ENCODE data around the gene C15orf62. TPM values are rescaled to one million over a fixed set of nuclear protein-coding genes. Genes with fewer than 3 reads are reported as not detected.

C15orf62 gene
- total RNA-seq, 1 experiment from 2014 or later, result 0.72 TPM

DNA sequence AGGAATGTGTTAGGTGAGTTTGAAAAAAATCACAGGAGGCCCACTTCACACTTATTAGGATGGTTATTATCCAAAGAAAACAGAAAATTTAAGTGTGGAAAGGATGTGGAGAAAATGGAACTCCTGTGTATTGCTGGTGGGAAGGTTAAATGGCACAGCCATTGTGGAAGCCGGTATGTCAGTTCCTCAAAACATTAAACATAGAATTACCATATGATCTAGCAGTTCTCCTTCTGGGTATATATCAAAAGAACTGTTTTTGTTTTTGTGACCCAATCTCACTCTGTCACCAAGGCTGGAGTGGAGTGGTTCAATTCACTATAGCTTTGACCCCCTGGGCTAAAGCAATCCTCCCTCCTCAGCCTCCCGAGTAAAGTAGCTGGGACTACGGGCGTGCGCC lies 26.7 kb downstream of the C15orf62 start (continued):
- TF ChIP-seq, protein P1, sequence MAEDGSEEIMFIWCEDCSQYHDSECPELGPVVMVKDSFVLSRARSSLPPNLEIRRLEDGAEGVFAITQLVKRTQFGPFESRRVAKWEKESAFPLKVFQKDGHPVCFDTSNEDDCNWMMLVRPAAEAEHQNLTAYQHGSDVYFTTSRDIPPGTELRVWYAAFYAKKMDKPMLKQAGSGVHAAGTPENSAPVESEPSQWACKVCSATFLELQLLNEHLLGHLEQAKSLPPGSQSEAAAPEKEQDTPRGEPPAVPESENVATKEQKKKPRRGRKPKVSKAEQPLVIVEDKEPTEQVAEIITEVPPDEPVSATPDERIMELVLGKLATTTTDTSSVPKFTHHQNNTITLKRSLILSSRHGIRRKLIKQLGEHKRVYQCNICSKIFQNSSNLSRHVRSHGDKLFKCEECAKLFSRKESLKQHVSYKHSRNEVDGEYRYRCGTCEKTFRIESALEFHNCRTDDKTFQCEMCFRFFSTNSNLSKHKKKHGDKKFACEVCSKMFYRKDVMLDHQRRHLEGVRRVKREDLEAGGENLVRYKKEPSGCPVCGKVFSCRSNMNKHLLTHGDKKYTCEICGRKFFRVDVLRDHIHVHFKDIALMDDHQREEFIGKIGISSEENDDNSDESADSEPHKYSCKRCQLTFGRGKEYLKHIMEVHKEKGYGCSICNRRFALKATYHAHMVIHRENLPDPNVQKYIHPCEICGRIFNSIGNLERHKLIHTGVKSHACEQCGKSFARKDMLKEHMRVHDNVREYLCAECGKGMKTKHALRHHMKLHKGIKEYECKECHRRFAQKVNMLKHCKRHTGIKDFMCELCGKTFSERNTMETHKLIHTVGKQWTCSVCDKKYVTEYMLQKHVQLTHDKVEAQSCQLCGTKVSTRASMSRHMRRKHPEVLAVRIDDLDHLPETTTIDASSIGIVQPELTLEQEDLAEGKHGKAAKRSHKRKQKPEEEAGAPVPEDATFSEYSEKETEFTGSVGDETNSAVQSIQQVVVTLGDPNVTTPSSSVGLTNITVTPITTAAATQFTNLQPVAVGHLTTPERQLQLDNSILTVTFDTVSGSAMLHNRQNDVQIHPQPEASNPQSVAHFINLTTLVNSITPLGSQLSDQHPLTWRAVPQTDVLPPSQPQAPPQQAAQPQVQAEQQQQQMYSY (CRISPR knock-in tag; IDR thresholded peaks at IDR 0.05), result no peak
- TF ChIP-seq, protein P2, sequence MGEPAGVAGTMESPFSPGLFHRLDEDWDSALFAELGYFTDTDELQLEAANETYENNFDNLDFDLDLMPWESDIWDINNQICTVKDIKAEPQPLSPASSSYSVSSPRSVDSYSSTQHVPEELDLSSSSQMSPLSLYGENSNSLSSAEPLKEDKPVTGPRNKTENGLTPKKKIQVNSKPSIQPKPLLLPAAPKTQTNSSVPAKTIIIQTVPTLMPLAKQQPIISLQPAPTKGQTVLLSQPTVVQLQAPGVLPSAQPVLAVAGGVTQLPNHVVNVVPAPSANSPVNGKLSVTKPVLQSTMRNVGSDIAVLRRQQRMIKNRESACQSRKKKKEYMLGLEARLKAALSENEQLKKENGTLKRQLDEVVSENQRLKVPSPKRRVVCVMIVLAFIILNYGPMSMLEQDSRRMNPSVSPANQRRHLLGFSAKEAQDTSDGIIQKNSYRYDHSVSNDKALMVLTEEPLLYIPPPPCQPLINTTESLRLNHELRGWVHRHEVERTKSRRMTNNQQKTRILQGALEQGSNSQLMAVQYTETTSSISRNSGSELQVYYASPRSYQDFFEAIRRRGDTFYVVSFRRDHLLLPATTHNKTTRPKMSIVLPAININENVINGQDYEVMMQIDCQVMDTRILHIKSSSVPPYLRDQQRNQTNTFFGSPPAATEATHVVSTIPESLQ (CRISPR knock-in tag; IDR thresholded peaks at IDR 0.05), result no peak
- no peak for TF ChIP-seq RORB (CRISPR knock-in tag; IDR thresholded peaks at IDR 0.05)
- no peak for TF ChIP-seq GRHL2 (CRISPR knock-in tag; IDR thresholded peaks at IDR 0.05; ENCODE audit: insufficient replicate concordance, severe bottlenecking)
- no peak for TF ChIP-seq SOX15 (CRISPR knock-in tag; IDR thresholded peaks at IDR 0.05)
- TF ChIP-seq MXD4 (CRISPR knock-in tag; IDR thresholded peaks at IDR 0.05; ENCODE audit: borderline replicate concordance), result no peak
- TF ChIP-seq, protein P3, sequence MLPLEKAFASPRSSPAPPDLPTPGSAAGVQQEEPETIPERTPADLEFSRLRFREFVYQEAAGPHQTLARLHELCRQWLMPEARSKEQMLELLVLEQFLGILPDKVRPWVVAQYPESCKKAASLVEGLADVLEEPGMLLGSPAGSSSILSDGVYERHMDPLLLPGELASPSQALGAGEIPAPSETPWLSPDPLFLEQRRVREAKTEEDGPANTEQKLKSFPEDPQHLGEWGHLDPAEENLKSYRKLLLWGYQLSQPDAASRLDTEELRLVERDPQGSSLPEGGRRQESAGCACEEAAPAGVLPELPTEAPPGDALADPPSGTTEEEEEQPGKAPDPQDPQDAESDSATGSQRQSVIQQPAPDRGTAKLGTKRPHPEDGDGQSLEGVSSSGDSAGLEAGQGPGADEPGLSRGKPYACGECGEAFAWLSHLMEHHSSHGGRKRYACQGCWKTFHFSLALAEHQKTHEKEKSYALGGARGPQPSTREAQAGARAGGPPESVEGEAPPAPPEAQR (CRISPR knock-in tag; IDR thresholded peaks at IDR 0.05), result no peak
- no peak for TF ChIP-seq ZNF671 (CRISPR knock-in tag; IDR thresholded peaks at IDR 0.05)
- no peak for TF ChIP-seq PREB (CRISPR knock-in tag; IDR thresholded peaks at IDR 0.05; ENCODE audit: borderline replicate concordance)
- no peak for TF ChIP-seq ATF2 (CRISPR knock-in tag; IDR thresholded peaks at IDR 0.05; ENCODE audit: borderline replicate concordance, low read depth)

GRCh38 chr15:40799523-40799922 lies 29.7 kb downstream of the C15orf62 start:
- Mint-ChIP-seq H3K27me3 (ENCODE audit: low read depth) (no peaks in the 10 kb centered on the region), H3K4me3 (no peak overlapping the region), H3K27ac (peak overlapping the region; percentile 7), H3K9me3 (no peaks in the 10 kb centered on the region), H3K4me1 (peaks cover 53% of the 10 kb centered on the region), H3K36me3 (peaks cover 8% of the 10 kb centered on the region)
- ChIA-PET CTCF (interaction anchor here (0.9 to 1.6 kb wide), 2 partner anchors 10 to 74 kb away, joined by 3 read pairs; no protein-coding TSS in a partner anchor), POLR2A (no interaction called here)
- DNase-seq (ENCODE audit: low spot score) (no peak), ATAC-seq (no peak)
- TF ChIP-seq, protein P4, sequence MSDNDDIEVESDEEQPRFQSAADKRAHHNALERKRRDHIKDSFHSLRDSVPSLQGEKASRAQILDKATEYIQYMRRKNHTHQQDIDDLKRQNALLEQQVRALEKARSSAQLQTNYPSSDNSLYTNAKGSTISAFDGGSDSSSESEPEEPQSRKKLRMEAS (CRISPR knock-in tag; IDR thresholded peaks at IDR 0.05), result no peak
- no peak for TF ChIP-seq ZNF121 (CRISPR knock-in tag; IDR thresholded peaks at IDR 0.05)
- TF ChIP-seq SOX15 (CRISPR knock-in tag; IDR thresholded peaks at IDR 0.05), result no peak
- TF ChIP-seq, protein P5, sequence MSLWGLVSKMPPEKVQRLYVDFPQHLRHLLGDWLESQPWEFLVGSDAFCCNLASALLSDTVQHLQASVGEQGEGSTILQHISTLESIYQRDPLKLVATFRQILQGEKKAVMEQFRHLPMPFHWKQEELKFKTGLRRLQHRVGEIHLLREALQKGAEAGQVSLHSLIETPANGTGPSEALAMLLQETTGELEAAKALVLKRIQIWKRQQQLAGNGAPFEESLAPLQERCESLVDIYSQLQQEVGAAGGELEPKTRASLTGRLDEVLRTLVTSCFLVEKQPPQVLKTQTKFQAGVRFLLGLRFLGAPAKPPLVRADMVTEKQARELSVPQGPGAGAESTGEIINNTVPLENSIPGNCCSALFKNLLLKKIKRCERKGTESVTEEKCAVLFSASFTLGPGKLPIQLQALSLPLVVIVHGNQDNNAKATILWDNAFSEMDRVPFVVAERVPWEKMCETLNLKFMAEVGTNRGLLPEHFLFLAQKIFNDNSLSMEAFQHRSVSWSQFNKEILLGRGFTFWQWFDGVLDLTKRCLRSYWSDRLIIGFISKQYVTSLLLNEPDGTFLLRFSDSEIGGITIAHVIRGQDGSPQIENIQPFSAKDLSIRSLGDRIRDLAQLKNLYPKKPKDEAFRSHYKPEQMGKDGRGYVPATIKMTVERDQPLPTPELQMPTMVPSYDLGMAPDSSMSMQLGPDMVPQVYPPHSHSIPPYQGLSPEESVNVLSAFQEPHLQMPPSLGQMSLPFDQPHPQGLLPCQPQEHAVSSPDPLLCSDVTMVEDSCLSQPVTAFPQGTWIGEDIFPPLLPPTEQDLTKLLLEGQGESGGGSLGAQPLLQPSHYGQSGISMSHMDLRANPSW (CRISPR knock-in tag; conservative IDR thresholded peaks at IDR 0.05; ENCODE audit: low read depth), result no peak
- no peak for TF ChIP-seq FOXP1 (CRISPR knock-in tag; IDR thresholded peaks at IDR 0.05; ENCODE audit: borderline replicate concordance)
- TF ChIP-seq ZNF219 (CRISPR knock-in tag; IDR thresholded peaks at IDR 0.05; ENCODE audit: borderline replicate concordance), result no peak
- TF ChIP-seq ZNF423 (CRISPR knock-in tag; IDR thresholded peaks at IDR 0.05), result no peak
- TF ChIP-seq E2F1 (CRISPR knock-in tag; IDR thresholded peaks at IDR 0.05), result no peak
- no peak for TF ChIP-seq ETV6 (CRISPR knock-in tag; IDR thresholded peaks at IDR 0.05)
- TF ChIP-seq CBFB (CRISPR knock-in tag; IDR thresholded peaks at IDR 0.05; ENCODE audit: low read depth), result no peak
- TF ChIP-seq, protein P6, sequence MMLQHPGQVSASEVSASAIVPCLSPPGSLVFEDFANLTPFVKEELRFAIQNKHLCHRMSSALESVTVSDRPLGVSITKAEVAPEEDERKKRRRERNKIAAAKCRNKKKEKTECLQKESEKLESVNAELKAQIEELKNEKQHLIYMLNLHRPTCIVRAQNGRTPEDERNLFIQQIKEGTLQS (CRISPR knock-in tag; conservative IDR thresholded peaks at IDR 0.05), result no peak
